Amniotic stem cell (primary cell): ENCODE results near the gene DMD.

Experiments
- DNase-seq: peaks from one replicate; lab custom pipeline; 2025; lab: John Stamatoyannopoulos, UW

The DMD gene

GRCh38 chrX:31706466-31706865 is 1504.9 kb downstream of the DMD start:
- no peak for DNase-seq

- no peak for DNase-seq
These were observed 1505.5 kb downstream of the DMD start for GRCh38 chrX:31705816-31706215.

- no peak for DNase-seq
These were observed 1506.4 kb downstream of the DMD start for GRCh38 chrX:31704938-31705337.

- DNase-seq = no peak
These were observed 1509.1 kb downstream of the DMD start for GRCh38 chrX:31702222-31702621.

- DNase-seq = no peak
These were observed 1513.9 kb downstream of the DMD start for GRCh38 chrX:31697294-31697916.

- no peak for DNase-seq
These were observed 1531.5 kb downstream of the DMD start for GRCh38 chrX:31679861-31680260.

GRCh38 chrX:31670245-31670644 is 1541.1 kb downstream of the DMD start:
- no peak for DNase-seq

GRCh38 chrX:31665454-31665853 is 1545.9 kb downstream of the DMD start:
- no peak for DNase-seq

- no peak for DNase-seq
These were observed 1548.2 kb downstream of the DMD start for GRCh38 chrX:31663172-31663571.

GRCh38 chrX:31661280-31661810 is 1550.0 kb downstream of the DMD start:
- no peak for DNase-seq

- DNase-seq = no peak
These were observed 1553.0 kb downstream of the DMD start for GRCh38 chrX:31658360-31658759.

GRCh38 chrX:31656013-31656412 is 1555.3 kb downstream of the DMD start:
- DNase-seq = no peak

GRCh38 chrX:31653422-31653821 is 1557.9 kb downstream of the DMD start:
- DNase-seq = no peak

GRCh38 chrX:31652650-31653049 is 1558.7 kb downstream of the DMD start:
- no peak for DNase-seq

GRCh38 chrX:31649201-31649600 is 1562.1 kb downstream of the DMD start:
- DNase-seq = no peak

GRCh38 chrX:31633349-31633748 is 1578.0 kb downstream of the DMD start:
- no peak for DNase-seq

GRCh38 chrX:31629195-31629594 is 1582.2 kb downstream of the DMD start:
- no peak for DNase-seq

GRCh38 chrX:31609130-31609529 is 1602.2 kb downstream of the DMD start:
- peak; percentile 53 for DNase-seq

GRCh38 chrX:31608638-31609037 is 1602.7 kb downstream of the DMD start:
- no peak for DNase-seq

GRCh38 chrX:31606771-31607170 is 1604.6 kb downstream of the DMD start:
- DNase-seq = no peak

- no peak for DNase-seq
These were observed 1606.6 kb downstream of the DMD start for GRCh38 chrX:31604629-31605221.

GRCh38 chrX:31603411-31604120 is 1607.8 kb downstream of the DMD start:
- no peak for DNase-seq

GRCh38 chrX:31600823-31601222 is 1610.5 kb downstream of the DMD start:
- no peak for DNase-seq
